ENCODE measurements around the gene MAST4.

Gene MAST4

DNA sequence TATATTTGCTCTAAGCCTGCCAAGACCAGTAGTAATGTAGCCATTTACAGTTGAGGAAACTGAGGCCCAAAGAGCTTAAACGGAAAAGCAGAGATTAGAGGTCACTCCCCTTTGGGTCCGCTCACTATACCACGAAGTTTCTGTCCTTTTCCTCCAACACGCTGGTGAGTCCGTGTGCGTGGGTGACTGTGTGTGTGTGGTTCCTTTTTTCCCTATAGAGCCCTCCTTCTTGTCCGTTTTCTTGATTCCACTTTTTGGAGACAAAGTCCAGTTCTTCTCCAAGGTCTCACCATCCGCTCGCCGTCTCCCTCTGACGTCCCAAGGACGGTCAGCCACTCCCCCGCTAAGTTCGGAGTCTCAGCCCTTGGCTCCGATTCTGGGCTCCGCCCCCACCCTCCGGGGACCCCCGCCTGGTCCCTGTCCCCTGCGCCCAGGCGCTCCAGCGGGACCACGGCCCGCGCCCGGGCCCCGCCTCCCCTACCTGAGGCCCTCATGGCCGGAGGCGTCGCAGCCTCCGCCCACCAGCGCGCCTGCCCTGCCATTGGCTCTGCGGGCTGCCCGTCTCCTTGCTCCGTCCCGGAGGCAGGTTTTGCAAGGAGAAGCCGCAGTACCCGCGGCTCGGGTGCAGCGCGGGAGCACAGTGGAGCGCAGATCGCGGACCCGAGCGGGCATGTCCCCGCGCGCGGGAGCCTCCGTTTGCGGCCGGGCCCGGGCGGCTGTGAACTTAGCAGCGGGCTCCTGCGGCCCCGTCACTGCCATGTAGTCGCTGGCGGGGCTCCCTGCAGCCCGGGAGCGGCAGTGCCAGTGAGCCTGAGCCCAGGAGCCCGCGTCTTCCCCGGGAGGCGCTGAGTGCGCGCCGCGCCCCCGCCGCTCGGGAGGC lies at the start of gene MAST4:
TSS of gene MAST4 (plus strand) at position 638 of the 880 bp plus-strand sequence. CDS start 263 bp downstream, outside the sequence.
- DNase-seq (ENCODE audit: low read depth in 2 of 2), result peak; percentile 46 to 72

GRCh38 chr5:66546541-66546940 lies 49.7 kb upstream of the MAST4 start:
- no peak for DNase-seq (ENCODE audit: low read depth in 2 of 2)

- DNase-seq (ENCODE audit: low read depth in 2 of 2), result no peak
Observed at GRCh38 chr5:66551338-66551737, 44.9 kb upstream of the MAST4 start.

DNA sequence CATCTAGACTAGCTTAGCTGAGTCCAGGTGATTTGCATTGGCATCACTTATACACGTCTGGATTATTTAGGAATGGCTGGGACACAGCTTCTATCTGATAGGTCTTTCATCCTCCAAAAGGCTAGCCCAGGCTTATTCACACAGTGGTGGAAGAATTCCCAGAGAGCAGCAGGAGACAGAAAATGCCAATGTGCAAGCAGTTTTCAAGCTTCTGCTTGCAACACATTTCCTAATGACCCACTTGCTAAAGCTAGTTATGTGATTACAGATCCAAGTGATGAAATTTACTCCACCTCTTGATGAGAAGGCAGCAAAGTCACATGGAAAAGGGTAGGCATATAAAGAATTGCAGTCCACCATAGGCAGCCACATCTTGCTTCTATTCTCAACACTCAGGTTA lies 44.2 kb upstream of the MAST4 start:
- no peak for DNase-seq (ENCODE audit: low read depth in 2 of 2)

GRCh38 chr5:66553368-66553912 lies 42.8 kb upstream of the MAST4 start:
- DNase-seq (ENCODE audit: low read depth in 2 of 2), result no peak

- peak; percentile 4 to 24 for DNase-seq (ENCODE audit: low read depth in 2 of 2)
Observed at GRCh38 chr5:66553916-66554575, 42.1 kb upstream of the MAST4 start.

DNA sequence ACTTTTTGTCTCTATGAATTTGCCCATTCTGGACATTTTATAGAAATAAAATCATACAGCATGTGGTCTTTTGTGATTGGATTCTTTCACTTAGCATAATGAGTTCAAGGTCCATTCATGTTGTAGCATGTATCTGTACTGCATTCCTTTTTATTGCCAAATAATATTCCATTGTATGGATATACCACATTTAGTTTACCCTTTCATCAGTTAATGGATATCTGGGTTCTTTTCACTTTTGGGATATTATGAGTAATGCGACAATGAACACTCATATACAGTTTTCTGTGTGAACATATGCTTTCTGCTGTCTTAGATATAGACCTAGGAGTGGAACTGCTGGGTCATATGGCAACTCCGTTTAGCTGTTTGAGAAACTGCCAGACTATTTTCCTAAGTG lies 41.3 kb upstream of the MAST4 start:
- DNase-seq (ENCODE audit: low read depth in 2 of 2), result no peak

DNA sequence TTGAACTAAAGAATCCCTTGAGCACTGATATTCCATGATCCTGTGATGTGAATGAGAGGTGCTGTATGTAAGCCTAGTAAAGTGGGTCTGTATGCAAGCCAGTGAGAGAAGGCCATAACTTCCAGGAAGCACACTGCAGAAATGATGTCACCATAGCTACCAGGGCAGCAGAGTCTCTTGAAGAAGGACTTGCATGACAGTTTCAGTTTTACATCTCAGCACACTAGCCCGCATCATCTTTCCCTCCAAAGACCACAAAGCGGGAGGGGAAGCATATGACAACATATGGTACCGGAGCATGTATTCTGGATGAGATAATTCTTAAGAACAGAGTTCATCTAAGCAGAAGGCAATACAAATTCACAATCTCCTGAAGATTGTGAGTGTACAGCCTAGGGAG lies 37.6 kb upstream of the MAST4 start:
- no peak for DNase-seq (ENCODE audit: low read depth in 2 of 2)

DNA sequence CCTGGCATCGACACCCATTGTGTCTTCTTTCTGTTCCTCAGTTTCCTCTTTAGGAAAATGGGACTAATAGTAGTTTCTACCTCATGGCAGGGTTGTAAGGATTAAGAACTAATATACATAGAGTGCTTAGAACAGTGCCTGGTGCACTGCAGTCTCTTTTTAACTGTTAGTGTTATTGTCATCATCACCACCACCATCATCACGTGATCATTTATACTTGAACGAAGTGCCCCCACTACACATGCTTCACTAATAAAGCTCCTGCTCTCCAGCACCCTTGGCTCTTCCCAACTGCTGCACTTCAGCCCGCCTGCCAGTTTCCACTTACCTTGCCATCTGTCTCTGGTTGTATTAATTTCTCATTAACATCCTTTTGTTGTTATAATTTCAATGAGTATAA lies 35.8 kb upstream of the MAST4 start:
- no peak for DNase-seq (ENCODE audit: low read depth in 2 of 2)

GRCh38 chr5:66561256-66561990 lies 34.8 kb upstream of the MAST4 start:
- DNase-seq (ENCODE audit: low read depth in 2 of 2), result no peak

- DNase-seq (ENCODE audit: low read depth in 2 of 2), result no peak
Observed at GRCh38 chr5:66565878-66566277, 30.3 kb upstream of the MAST4 start.

- no peak for DNase-seq (ENCODE audit: low read depth in 2 of 2)
Observed at GRCh38 chr5:66567474-66567873, 28.7 kb upstream of the MAST4 start.

DNA sequence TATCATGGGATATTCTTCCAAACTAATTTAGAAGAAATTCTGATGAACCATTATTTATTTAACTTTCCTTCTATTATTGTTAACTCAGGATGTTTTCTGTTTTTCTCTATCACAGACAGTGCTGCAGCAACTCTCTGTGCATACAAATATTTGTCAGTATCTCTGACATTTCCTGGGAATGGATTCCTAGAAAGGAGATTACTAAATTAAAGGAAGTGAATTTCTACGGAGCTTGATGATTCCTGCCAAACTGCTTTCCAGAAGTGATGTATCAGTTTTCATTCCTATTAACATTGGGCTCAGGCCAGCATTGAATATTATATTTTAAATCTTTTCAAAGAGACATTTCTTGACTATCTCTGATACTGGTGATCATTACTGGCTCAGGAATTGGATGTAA lies 26.0 kb upstream of the MAST4 start:
- no peak for DNase-seq (ENCODE audit: low read depth in 2 of 2)

DNA sequence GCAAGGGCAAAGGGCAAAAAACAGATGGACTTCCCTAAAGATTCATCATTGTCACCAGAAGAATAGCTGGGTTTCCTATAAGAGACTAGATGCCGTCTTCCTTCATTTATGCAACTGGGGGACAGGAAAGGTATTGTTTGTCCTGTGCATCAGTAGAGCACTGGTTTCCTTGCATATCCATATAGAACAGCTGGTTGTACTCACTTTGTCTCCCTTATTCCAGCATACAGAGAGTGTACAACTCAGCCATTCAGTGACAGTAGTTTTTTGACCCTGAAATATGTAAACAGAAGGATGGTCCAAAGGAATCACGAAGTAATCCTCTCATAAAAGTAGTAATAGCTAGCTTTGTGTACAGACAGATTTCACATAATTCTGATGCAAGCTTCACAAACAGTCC lies 22.5 kb upstream of the MAST4 start:
- DNase-seq (ENCODE audit: low read depth in 2 of 2), result no peak

- DNase-seq (ENCODE audit: low read depth in 2 of 2), result no peak
Observed at GRCh38 chr5:66582499-66583165, 13.6 kb upstream of the MAST4 start.

DNA sequence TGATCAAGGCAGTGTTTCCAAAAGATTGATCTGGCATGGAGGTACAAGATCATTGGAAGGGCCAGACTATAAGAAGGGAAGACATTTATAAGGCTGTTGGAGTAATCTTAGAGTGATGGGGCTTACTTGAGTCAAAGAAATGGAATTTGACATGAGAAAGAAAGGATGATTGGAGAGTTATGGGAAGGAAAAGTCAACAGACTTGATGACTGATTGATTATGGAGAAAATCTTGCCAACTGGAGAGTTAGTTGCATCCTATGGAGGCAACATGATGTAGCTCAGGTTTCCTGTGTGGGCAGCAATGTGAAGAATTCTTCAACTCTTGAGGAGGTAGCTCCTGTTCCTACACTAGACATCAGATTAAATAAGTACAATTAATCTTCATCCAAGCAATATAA lies 10.9 kb upstream of the MAST4 start:
- no peak for DNase-seq (ENCODE audit: low read depth in 2 of 2)

GRCh38 chr5:66587771-66588170 lies 8.4 kb upstream of the MAST4 start:
- no peak for DNase-seq (ENCODE audit: low read depth in 2 of 2)

DNA sequence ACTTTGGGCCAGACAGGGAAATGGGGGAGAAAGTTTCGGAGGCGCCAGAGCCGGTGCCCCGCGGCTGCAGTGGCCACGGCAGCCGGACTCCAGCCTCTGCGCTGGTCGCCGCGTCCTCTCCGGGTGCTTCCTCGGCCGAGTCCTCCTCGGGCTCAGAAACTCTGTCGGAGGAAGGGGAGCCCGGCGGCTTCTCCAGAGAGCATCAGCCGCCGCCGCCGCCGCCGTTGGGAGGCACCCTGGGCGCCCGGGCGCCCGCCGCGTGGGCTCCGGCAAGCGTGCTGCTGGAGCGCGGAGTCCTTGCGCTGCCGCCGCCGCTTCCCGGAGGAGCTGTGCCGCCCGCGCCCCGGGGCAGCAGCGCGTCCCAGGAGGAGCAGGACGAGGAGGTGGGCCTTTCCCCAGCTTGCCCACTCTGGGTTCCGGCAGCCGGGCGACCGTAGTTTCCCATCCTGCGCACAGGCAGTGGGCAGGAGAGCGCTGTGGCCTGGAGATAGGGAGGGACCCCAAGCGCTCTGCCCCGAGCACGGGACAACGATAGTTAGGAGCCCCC lies 516 bp downstream of the MAST4 start:
- DNase-seq (ENCODE audit: low read depth in 2 of 2), result peak in 1 of 2 experiments; percentile 2

DNA sequence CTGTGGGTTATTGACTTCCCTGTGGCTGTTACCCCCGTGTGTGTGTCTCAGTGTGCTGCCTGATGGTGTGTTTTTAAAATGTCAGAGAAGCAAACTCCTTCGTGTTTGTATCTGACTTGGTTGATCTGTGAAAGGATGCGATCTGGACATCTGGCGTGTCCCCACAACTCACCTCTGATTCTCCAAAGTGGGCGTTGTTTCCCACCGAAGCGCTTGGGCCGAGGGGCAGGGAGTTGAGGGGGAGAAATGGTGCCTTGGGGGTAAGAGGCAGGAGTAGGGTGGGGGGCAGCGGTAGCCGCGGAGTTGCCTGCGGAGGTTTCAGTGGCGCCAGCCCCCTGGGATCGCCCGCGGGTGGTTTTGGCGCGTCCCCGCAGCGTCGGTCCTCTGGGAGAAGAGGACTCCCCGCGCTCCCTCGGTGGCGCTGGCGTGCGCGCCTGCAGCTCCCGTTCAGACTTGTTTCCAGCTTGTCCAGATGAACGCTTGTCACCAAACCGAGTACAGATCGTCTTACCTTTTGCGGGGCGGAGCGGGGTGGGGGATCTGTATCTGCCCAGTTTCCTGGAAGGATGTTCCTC lies 1.1 kb downstream of the MAST4 start:
- DNase-seq (ENCODE audit: low read depth in 2 of 2), result no peak

DNA sequence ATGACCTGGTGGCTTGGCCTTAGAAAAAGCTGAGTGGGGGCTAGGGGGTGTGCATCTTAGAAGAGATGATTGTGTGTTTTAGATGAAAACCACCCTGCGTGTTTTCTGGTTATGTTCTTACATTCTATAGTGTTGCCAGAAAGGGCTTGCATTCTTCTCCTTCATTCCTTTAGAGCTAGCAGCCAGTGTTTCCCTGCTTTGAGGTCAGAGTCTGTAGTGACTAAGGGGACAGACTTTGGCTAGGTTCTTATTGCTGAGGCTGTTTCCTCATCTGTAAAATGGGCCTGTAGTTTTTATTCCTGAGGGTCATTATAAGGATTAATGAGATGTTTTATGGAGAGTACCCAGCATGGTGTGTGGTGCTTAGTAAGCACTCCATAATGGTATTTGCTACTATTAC lies 6.4 kb downstream of the MAST4 start:
- DNase-seq (ENCODE audit: low read depth in 2 of 2), result no peak

GRCh38 chr5:66603164-66603563 lies 7.0 kb downstream of the MAST4 start:
- no peak for DNase-seq (ENCODE audit: low read depth in 2 of 2)
